ENCODE measurements around the gene GJC2.
"Not testable (repeated sequence)": the region's sequence is repeated elsewhere in the genome, so short reads cannot be mapped to it uniquely, and the experiment has no call there.

GJC2 gene

GRCh38 chr1:228109073-228109961 is 40.4 kb upstream of the GJC2 start, which contains the start of gene MRPL55:
Gene MRPL55 (minus strand): TSS chr1:228109299. CDS start chr1:228108260, 1,039 bp downstream.
- peak; percentile 96 to 97 for DNase-seq (ENCODE audit: low read depth in 1 of 2, low spot score in 1 of 2)
- H3K4me3 ChIP-seq (replicated peaks; ENCODE audit: insufficient read depth, low read length): peak within 1 kb of the TSS; percentile 89
- no peaks in the 10 kb centered on the region for H3K27me3 ChIP-seq (ENCODE audit: insufficient read depth, poor library complexity, severe bottlenecking)
- H3K27ac ChIP-seq (replicated peaks): peak within 1 kb of the TSS; percentile 80
- peak; percentile 95 for TF ChIP-seq POLR2AphosphoS5 (IDR thresholded peaks at IDR 0.05; ENCODE audit: low read depth)
- no peak for TF ChIP-seq GABPA (IDR thresholded peaks at IDR 0.05; ENCODE audit: low read depth)

- no peak for DNase-seq (ENCODE audit: low read depth in 1 of 2, low spot score in 1 of 2)
Observed at GRCh38 chr1:228109962-228110488, 39.7 kb upstream of the GJC2 start.

GRCh38 chr1:228110556-228110955 is 39.2 kb upstream of the GJC2 start:
- TF ChIP-seq GABPA (IDR thresholded peaks at IDR 0.05; ENCODE audit: low read depth): no peak
- Histone ChIP-seq H3K4me3 (replicated peaks; ENCODE audit: insufficient read depth, low read length) (no peak overlapping the region), H3K27me3 (ENCODE audit: insufficient read depth, poor library complexity, severe bottlenecking) (no peaks in the 10 kb centered on the region), H3K27ac (replicated peaks) (no peak overlapping the region)
- DNase-seq (ENCODE audit: low read depth in 1 of 2, low spot score in 1 of 2): no peak

More at GRCh38 chr1:228109962-228110488, 39.7 kb upstream of the GJC2 start:
- Histone ChIP-seq H3K27me3 (ENCODE audit: insufficient read depth, poor library complexity, severe bottlenecking) (no peaks in the 10 kb centered on the region), H3K27ac (replicated peaks) (peak overlapping the region; percentile 80; the same call in 1 of the 2 replicates), H3K4me3 (replicated peaks; ENCODE audit: insufficient read depth, low read length) (peak overlapping the region; percentile 89)
- TF ChIP-seq GABPA (IDR thresholded peaks at IDR 0.05; ENCODE audit: low read depth) (no peak), CTCF (IDR thresholded peaks at IDR 0.05; ENCODE audit: insufficient read depth, low read length) (no peak), REST (IDR thresholded peaks at IDR 0.05; ENCODE audit: insufficient replicate concordance, low read depth) (no peak), POLR2AphosphoS5 (IDR thresholded peaks at IDR 0.05; ENCODE audit: low read depth) (no peak), SPI1 (IDR thresholded peaks at IDR 0.05; ENCODE audit: borderline replicate concordance, low read depth) (no peak)

- not testable (repeated sequence) for H3K27me3 ChIP-seq (ENCODE audit: insufficient read depth, poor library complexity, severe bottlenecking); DNase-seq (ENCODE audit: low read depth in 1 of 2, low spot score in 1 of 2); H3K4me3 ChIP-seq (replicated peaks; ENCODE audit: insufficient read depth, low read length); H3K27ac ChIP-seq (replicated peaks)
Observed at GRCh38 chr1:228111315-228111714, 38.4 kb upstream of the GJC2 start.

- TF ChIP-seq CTCF (IDR thresholded peaks at IDR 0.05; ENCODE audit: insufficient read depth, low read length) (no peak), POLR2AphosphoS5 (IDR thresholded peaks at IDR 0.05; ENCODE audit: low read depth) (no peak), GABPA (IDR thresholded peaks at IDR 0.05; ENCODE audit: low read depth) (no peak), REST (IDR thresholded peaks at IDR 0.05; ENCODE audit: insufficient replicate concordance, low read depth) (no peak), SPI1 (IDR thresholded peaks at IDR 0.05; ENCODE audit: borderline replicate concordance, low read depth) (no peak)
- Histone ChIP-seq H3K4me3 (replicated peaks; ENCODE audit: insufficient read depth, low read length) (no peak overlapping the region), H3K27ac (replicated peaks) (no peak overlapping the region), H3K27me3 (ENCODE audit: insufficient read depth, poor library complexity, severe bottlenecking) (no peaks in the 10 kb centered on the region)
- DNase-seq (ENCODE audit: low read depth in 1 of 2, low spot score in 1 of 2): no peak
Observed at GRCh38 chr1:228112167-228112566, 37.6 kb upstream of the GJC2 start.

Data from HL-60 (cell line).